Endothelial cell of umbilical vein (primary cell): ENCODE data around the gene CACNA1S. TPM values are rescaled to one million over a fixed set of nuclear protein-coding genes. Genes with fewer than 3 reads are reported as not detected.

Experiments
- BruUV-seq: library from RNA; stranded (reverse); fragments of 400-500 nt; replicated peaks from 2 replicates; lab custom pipeline; 2021; lab: Mats Ljungman, UMichigan
- CTCF ChIA-PET: fragments of 300-600, 350-600 bp; sonication (Branson Sonifier 250); formaldehyde crosslinking; loops from one replicate; lab custom pipeline; 2021; ENCODE audit warnings: antibody characterized with exemption, inconsistent platforms; lab: Charles Lee
- POLR2A ChIA-PET: fragments of 300-600, 350-600 bp; sonication (Branson Sonifier 250); formaldehyde crosslinking; loops from one replicate; lab custom pipeline; 2021; ENCODE audit warnings: antibody characterized with exemption, inconsistent platforms; lab: Charles Lee
- DNase-seq: peaks from one replicate; pipeline ENCODE4 v3.0.0-alpha.2; 2011; ENCODE audit warnings: low read depth, low spot score
- FAIRE-seq: peaks from 2 replicates; lab custom pipeline; 2011; peaks lifted over from hg19 to GRCh38; lab: Jason Lieb, UNC
- H2AFZ ChIP-seq: 2 replicates; pipeline ENCODE4 v1.6.0; 2012; ENCODE audit warnings: low read depth, low read length, control low read depth, inconsistent platforms
- H3K27ac ChIP-seq: 2 replicates; pipeline ENCODE4 v1.5.1; 2011; ENCODE audit warnings: low read depth, mild to moderate bottlenecking, control low read depth, low read length, moderate library complexity; ENCODE audit not compliant: insufficient read depth
- H3K27me3 ChIP-seq, 2 experiments: 2 replicates each; pipeline versions ENCODE4 v1.6.0 to v1.6.1; 2011; ENCODE audit warnings: low read length in 2 of 2, mixed read lengths in 1 of 2; ENCODE audit not compliant: control insufficient read depth in 2 of 2, insufficient read depth in 2 of 2
- H3K36me3 ChIP-seq, 2 experiments: 2 replicates in 1 of 2; 3 replicates in 1 of 2; pipeline ENCODE4 v1.5.1; 2011; ENCODE audit warnings: low read length in 2 of 2, mild to moderate bottlenecking in 1 of 2, moderate library complexity in 1 of 2; ENCODE audit not compliant: control insufficient read depth in 2 of 2, insufficient read depth in 2 of 2; ENCODE audit errors: extremely low read depth in 1 of 2
- H3K4me1 ChIP-seq: 3 replicates; pipeline ENCODE4 v1.5.1; 2011; ENCODE audit warnings: mild to moderate bottlenecking, low read length; ENCODE audit not compliant: control insufficient read depth, insufficient read depth; ENCODE audit errors: extremely low read depth
- H3K4me2 ChIP-seq: 2 replicates; pipeline ENCODE4 v1.6.1; 2011; ENCODE audit warnings: low read length, control low read depth, mixed read lengths; ENCODE audit not compliant: insufficient read depth
- H3K4me3 ChIP-seq, 3 experiments: fragments of 200-600 bp in 1 of 3; sonication (generic), shearing (Covaris generic) in 1 of 3; replicated peaks in 1 of 3; 2 replicates each; pipeline ENCODE4 v1.5.1; 2011 to 2016; ENCODE audit warnings: control low read depth in 3 of 3, low read length in 3 of 3, mild to moderate bottlenecking in 2 of 3, inconsistent platforms in 1 of 3, low read depth in 1 of 3, moderate library complexity in 1 of 3; ENCODE audit not compliant: insufficient read depth in 1 of 3
- H3K79me2 ChIP-seq: 2 replicates; pipeline ENCODE4 v1.6.0; 2012; ENCODE audit warnings: low read length, inconsistent platforms; ENCODE audit not compliant: control insufficient read depth, insufficient read depth
- H3K9ac ChIP-seq: replicated peaks from 2 replicates; pipeline ENCODE3; 2011; ENCODE audit warnings: low read length, control low read depth; ENCODE audit not compliant: insufficient read depth; ENCODE audit errors: extremely low read depth
- H3K9me1 ChIP-seq: replicated peaks from 3 replicates; pipeline ENCODE4 v1.6.0; 2011; ENCODE audit warnings: mild to moderate bottlenecking, low read length; ENCODE audit not compliant: control insufficient read depth, insufficient read depth; ENCODE audit errors: extremely low read depth
- H3K9me3 ChIP-seq: replicated peaks from 2 replicates; pipeline ENCODE4 v1.5.1; 2012; ENCODE audit warnings: low read length, inconsistent platforms; ENCODE audit not compliant: control insufficient read depth, insufficient read depth
- H4K20me1 ChIP-seq: replicated peaks from 2 replicates; pipeline ENCODE3; 2011; ENCODE audit warnings: mild to moderate bottlenecking, low read length; ENCODE audit not compliant: control insufficient read depth, insufficient read depth; ENCODE audit errors: extremely low read depth
- EZH2 ChIP-seq: IDR thresholded peaks from 2 replicates; pipeline ENCODE4 v1.6.1; 2012; ENCODE audit warnings: borderline replicate concordance, low read depth, mild to moderate bottlenecking, moderate library complexity, low read length, inconsistent platforms; ENCODE audit not compliant: severe bottlenecking
- FOS ChIP-seq: IDR thresholded peaks from 2 replicates; pipeline ENCODE4 v1.6.1; 2011; ENCODE audit warnings: mild to moderate bottlenecking, low read length, moderate library complexity, borderline replicate concordance; ENCODE audit not compliant: insufficient read depth
- GATA2 ChIP-seq: IDR thresholded peaks from 2 replicates; pipeline ENCODE4 v1.7.0; 2011; ENCODE audit warnings: low read depth, mild to moderate bottlenecking, moderate library complexity, mixed read lengths, low read length; ENCODE audit not compliant: insufficient read length, insufficient read depth
- JUN ChIP-seq: IDR thresholded peaks from 2 replicates; pipeline ENCODE4 v1.6.1; 2011; ENCODE audit warnings: borderline replicate concordance, low read depth; ENCODE audit not compliant: insufficient read length, insufficient read depth
- MYC ChIP-seq: IDR thresholded peaks from one replicate; pipeline ENCODE4 v1.6.1; 2011; ENCODE audit warnings: mild to moderate bottlenecking, low read depth, low read length
- POLR2A ChIP-seq: IDR thresholded peaks from 2 replicates; pipeline ENCODE4 v1.6.1; 2012; ENCODE audit warnings: low read depth, mild to moderate bottlenecking, control low read depth, low read length
- POLR2AphosphoS5 ChIP-seq: IDR thresholded peaks from 2 replicates; pipeline ENCODE4 v1.6.1; 2012; ENCODE audit warnings: low read depth, mild to moderate bottlenecking, control low read depth, low read length, moderate library complexity; ENCODE audit not compliant: insufficient read depth
- dilution Hi-C: fragments of 300-500 bp; cut with MboI; formaldehyde crosslinking; loops from one replicate; pipeline ENCODE4 v1.15.0; 2019; ENCODE audit warnings: low sequenced_read_pairs; ENCODE audit not compliant: extremely low pct_ligation_motif_present
- intact Hi-C: fragments of 100-400 bp; cut with micrococcal nuclease; formaldehyde crosslinking; loops from one replicate; pipeline ENCODE4 v1.10.0; 2022
- polyA plus RNA-seq, 4 experiments: library from polyadenylated mRNA; depleted of rRNA in 3 of 4; stranded (reverse) in 3 of 4; unstranded in 1 of 4; fragments of >200 nt; gene quantifications; 2 replicates each; pipeline versions ENCODE4 v1.2.1 to v1.2.3, GENCODE V29; 2011 to 2012; ENCODE audit warnings: missing spikeins in 1 of 4
- total RNA-seq: library from RNA; stranded (reverse); gene quantifications from 2 replicates; pipeline ENCODE4 v1.2.3, GENCODE V29; 2021
- TF ChIP-seq, protein P1 (sequence below), 2 donors: IDR thresholded peaks; 1 replicate in 1 of 2; 2 replicates in 1 of 2; pipeline ENCODE4 v1.5.1; 2011; ENCODE audit warnings: low read length in 2 of 2, mild to moderate bottlenecking in 2 of 2, moderate library complexity in 2 of 2, control low read depth in 1 of 2, inconsistent platforms in 1 of 2, low read depth in 1 of 2; ENCODE audit not compliant: insufficient read depth in 1 of 2; ENCODE audit errors: extremely low read depth in 1 of 2
- TF ChIP-seq, protein P2 (sequence below): IDR thresholded peaks from 2 replicates; pipeline ENCODE4 v1.6.1; 2011; ENCODE audit not compliant: insufficient read depth, insufficient read length

The CACNA1S gene
- total and polyA plus RNA-seq, 2 donors (not counting 3 experiments of a cell fraction or from before 2014, with no cell fraction given), result not detected

DNA sequence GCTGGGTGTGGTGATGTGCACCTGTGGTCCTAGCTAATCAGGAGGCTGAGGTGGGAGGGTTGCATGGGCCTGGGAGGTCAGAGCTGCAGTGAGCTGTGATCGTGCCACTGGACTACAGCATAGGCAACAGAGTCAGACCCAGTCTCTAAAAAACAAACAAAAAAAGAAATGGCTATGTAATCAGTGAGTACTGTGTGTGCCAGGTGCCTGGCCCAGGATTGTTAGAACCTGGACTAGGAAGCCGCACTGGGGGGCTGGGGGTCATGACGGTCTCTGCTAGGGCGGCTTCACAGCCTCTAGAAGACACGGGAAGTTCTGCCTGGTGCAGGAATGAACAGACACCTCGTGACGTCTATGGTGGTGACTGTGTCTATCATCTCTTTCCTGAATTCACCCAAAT lies 33.6 kb upstream of the CACNA1S start:
- ChIA-PET CTCF (interaction anchor here (0.8 to 1.5 kb wide), 2 partner anchors 8 to 26 kb away, joined by 4 read pairs; partner anchors contain the start of gene TMEM9), POLR2A (no interaction called here)
- H3K79me2 ChIP-seq, result no peaks in the 10 kb centered on the region
- FAIRE-seq, result no peak
- H3K4me3 ChIP-seq, result no peak overlapping the region
- H3K27ac ChIP-seq, result no peak overlapping the region
- intact Hi-C loops (no loop called here), dilution Hi-C loops (no loop called here)
- no peaks in the 10 kb centered on the region for H3K4me1 ChIP-seq
- no peaks in the 10 kb centered on the region for H3K27me3 ChIP-seq
- no peak overlapping the region for H3K9ac ChIP-seq
- H3K9me3 ChIP-seq, result no peaks in the 10 kb centered on the region
- peaks cover 6 to 48% of the 10 kb centered on the region in 2 experiments for H3K36me3 ChIP-seq
- TF ChIP-seq, protein P1, sequence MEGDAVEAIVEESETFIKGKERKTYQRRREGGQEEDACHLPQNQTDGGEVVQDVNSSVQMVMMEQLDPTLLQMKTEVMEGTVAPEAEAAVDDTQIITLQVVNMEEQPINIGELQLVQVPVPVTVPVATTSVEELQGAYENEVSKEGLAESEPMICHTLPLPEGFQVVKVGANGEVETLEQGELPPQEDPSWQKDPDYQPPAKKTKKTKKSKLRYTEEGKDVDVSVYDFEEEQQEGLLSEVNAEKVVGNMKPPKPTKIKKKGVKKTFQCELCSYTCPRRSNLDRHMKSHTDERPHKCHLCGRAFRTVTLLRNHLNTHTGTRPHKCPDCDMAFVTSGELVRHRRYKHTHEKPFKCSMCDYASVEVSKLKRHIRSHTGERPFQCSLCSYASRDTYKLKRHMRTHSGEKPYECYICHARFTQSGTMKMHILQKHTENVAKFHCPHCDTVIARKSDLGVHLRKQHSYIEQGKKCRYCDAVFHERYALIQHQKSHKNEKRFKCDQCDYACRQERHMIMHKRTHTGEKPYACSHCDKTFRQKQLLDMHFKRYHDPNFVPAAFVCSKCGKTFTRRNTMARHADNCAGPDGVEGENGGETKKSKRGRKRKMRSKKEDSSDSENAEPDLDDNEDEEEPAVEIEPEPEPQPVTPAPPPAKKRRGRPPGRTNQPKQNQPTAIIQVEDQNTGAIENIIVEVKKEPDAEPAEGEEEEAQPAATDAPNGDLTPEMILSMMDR (IDR thresholded peaks at IDR 0.05; ENCODE audit: extremely low read depth in 1 of 2, insufficient read depth in 1 of 2, low read depth in 1 of 2, low read length in 2 of 2), result no peak
- no peak for TF ChIP-seq GATA2
- no peak for TF ChIP-seq EZH2
- no peaks in the 10 kb centered on the region for H4K20me1 ChIP-seq
- H3K9me1 ChIP-seq, result no peaks in the 10 kb centered on the region
- DNase-seq, result no peak
- no peak overlapping the region for H2AFZ ChIP-seq
- H3K4me2 ChIP-seq, result no peak overlapping the region
- no TSS peak for BruUV-seq

DNA sequence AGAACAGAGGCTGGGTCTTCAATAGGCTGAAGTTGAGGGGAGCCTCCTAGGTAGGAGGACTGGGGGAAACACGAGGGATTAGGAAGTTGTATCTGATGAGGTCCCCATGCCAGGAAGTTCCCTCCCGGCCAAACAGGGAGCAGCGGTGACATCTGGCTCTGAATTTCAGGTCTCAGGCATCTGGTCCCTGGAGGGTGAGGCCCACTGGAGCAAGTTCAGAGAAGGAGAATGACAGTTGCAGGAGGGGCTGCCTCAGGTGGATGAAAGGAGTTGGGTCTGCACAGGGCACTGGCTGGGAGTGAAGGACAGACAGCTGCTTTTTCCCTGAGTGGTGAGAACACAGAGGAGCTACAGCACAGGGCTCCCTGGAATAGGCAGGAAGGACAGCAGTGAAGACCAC lies 32.9 kb upstream of the CACNA1S start:
- peaks cover 6 to 48% of the 10 kb centered on the region in 2 experiments for H3K36me3 ChIP-seq
- H3K9ac ChIP-seq, result no peak overlapping the region
- no peak overlapping the region for H3K4me2 ChIP-seq
- ChIA-PET POLR2A (no interaction called here), CTCF (interaction anchor here (1.5 kb wide), 1 partner anchor 9 kb away, joined by 4 read pairs; the partner anchor contains the start of gene TMEM9)
- H3K27ac ChIP-seq, result no peak overlapping the region
- no peaks in the 10 kb centered on the region for H3K9me1 ChIP-seq
- BruUV-seq, result no TSS peak
- TF ChIP-seq EZH2 (no peak), POLR2AphosphoS5 (no peak), GATA2 (no peak), FOS (no peak), JUN (no peak), MYC (no peak), POLR2A (no peak)
- TF ChIP-seq, protein P2, sequence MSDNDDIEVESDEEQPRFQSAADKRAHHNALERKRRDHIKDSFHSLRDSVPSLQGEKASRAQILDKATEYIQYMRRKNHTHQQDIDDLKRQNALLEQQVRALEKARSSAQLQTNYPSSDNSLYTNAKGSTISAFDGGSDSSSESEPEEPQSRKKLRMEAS, result no peak
- TF ChIP-seq, protein P1 (IDR thresholded peaks at IDR 0.05; ENCODE audit: extremely low read depth in 1 of 2, insufficient read depth in 1 of 2, low read depth in 1 of 2, low read length in 2 of 2), result no peak
- DNase-seq, result no peak
- no peaks in the 10 kb centered on the region for H3K79me2 ChIP-seq
- dilution Hi-C loops (no loop called here), intact Hi-C loops (no loop called here)
- H3K4me1 ChIP-seq, result no peaks in the 10 kb centered on the region
- H4K20me1 ChIP-seq, result no peaks in the 10 kb centered on the region
- H2AFZ ChIP-seq, result no peak overlapping the region
- no peaks in the 10 kb centered on the region for H3K9me3 ChIP-seq
- no peak for FAIRE-seq
- H3K27me3 ChIP-seq, result no peaks in the 10 kb centered on the region
- no peak overlapping the region for H3K4me3 ChIP-seq
